Measurements from ENCODE around the gene KTN1. TPM values are rescaled to one million over a fixed set of nuclear protein-coding genes. Genes with fewer than 3 reads are reported as not detected.

The KTN1 gene
- total RNA-seq, 2 donors from 2014 or later, result 81.6 to 83.5 TPM

DNA sequence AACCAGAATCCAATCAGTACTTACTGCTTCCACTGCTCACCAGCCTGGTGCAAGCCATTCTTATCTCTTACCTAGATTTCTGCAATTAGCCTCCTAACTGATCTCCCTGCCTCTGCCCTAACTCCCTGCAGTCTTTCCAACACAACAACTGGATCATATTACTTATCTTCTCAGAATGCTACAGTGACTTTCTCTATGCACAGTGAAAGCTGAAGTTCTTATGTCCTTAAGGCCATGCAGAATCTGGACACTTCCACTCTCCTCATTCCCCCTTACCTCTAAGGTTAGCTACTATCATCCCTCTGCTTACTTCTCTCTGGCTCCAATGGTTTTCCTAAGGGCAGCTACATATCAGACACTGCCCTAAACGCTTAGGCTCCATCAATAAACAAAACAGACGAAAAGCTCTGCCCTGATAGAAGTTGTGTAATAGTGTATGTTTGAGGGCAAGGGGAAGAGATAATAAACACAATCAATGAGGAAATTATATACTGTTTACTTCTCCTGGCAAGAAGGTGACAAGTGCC, 4.0 kb downstream of the KTN1 start:
- DNase-seq, result no peak
- no peak overlapping the region for H3K27ac Mint-ChIP-seq
- no peak overlapping the region for H3K4me3 Mint-ChIP-seq
- H3K4me1 Mint-ChIP-seq, result peaks cover 43% of the 10 kb centered on the region
- H3K36me3 Mint-ChIP-seq (ENCODE audit: low read depth), result no peaks in the 10 kb centered on the region
- no peaks in the 10 kb centered on the region for H3K9me3 ChIP-seq (ENCODE audit: control insufficient read depth, low read length, poor library complexity, severe bottlenecking)
- no peaks in the 10 kb centered on the region for H3K27me3 Mint-ChIP-seq
- ATAC-seq, result no peak

DNA sequence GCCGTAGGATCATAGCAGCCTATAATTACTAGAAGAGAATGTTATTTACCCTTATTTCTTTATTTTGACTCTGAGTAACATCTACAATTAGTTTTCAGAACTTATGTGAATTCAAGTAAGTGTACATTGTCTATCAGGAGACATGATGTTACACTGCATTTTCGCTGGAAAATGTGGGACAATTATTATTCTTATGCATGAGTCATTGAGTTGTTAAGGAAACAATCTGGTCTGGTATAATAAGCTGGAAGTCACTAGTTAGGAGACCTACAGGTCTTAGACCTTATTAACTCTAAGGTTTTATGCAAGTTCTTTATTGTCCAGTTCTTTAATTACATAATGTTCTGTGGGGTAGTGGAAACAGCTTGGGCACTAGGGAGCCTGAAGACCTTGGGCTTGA, 5.8 kb downstream of the KTN1 start:
- DNase-seq, result no peak
- H3K27me3 Mint-ChIP-seq, result no peaks in the 10 kb centered on the region
- ATAC-seq, result no peak
- peaks cover 42% of the 10 kb centered on the region for H3K4me1 Mint-ChIP-seq
- no peaks in the 10 kb centered on the region for H3K9me3 ChIP-seq (ENCODE audit: control insufficient read depth, low read length, poor library complexity, severe bottlenecking)
- H3K27ac Mint-ChIP-seq, result no peak overlapping the region
- H3K4me3 Mint-ChIP-seq, result no peak overlapping the region
- no peaks in the 10 kb centered on the region for H3K36me3 Mint-ChIP-seq (ENCODE audit: low read depth)

DNA sequence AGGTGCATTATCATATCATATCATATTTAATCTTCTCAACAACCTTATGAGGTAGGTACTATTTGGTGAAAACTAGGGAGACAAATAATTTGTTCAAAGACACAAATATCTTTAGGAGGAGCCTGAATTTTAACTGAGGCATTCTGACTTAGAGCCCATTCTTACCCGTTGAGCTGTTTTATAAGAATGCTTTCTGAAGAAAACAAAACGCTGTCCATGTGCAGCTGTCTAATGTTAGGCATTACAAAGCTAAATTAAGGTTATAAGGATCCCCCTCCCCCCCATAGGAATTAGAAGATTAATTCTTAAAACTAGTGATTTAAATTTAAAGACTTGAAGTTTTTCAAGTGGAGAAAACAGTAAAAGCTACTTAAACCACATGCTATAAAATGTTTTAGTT, 6.4 kb downstream of the KTN1 start:
- Mint-ChIP-seq H3K4me3 (no peak overlapping the region), H3K27ac (peak overlapping the region; percentile 11), H3K27me3 (no peaks in the 10 kb centered on the region), H3K36me3 (ENCODE audit: low read depth) (no peaks in the 10 kb centered on the region), H3K4me1 (peaks cover 38% of the 10 kb centered on the region)
- ATAC-seq (no peak), DNase-seq (no peak)
- H3K9me3 ChIP-seq (ENCODE audit: control insufficient read depth, low read length, poor library complexity, severe bottlenecking), result no peaks in the 10 kb centered on the region

DNA sequence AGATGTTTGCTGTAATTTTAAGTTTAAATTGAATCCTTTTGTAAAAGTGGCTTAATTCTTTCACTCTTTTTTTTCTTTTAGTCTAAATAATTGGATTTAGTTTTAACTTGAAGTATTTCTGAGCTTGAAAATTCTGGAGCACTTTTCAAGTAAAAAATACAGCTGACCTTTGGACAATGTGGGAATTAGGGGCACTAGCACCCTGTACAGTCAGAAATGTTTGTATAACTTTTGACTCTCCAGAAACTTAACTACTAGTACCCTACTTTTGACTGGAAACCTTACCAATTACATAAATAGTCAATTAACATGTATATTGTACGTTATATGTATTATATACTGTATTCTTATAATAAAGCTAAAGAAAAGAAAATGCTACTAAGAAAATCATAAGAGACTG, 7.8 kb downstream of the KTN1 start:
- DNase-seq (no peak), ATAC-seq (no peak)
- H3K9me3 ChIP-seq (ENCODE audit: control insufficient read depth, low read length, poor library complexity, severe bottlenecking), result no peaks in the 10 kb centered on the region
- Mint-ChIP-seq H3K27ac (no peak overlapping the region), H3K4me3 (no peak overlapping the region), H3K27me3 (no peaks in the 10 kb centered on the region), H3K4me1 (peaks cover 40% of the 10 kb centered on the region), H3K36me3 (ENCODE audit: low read depth) (no peaks in the 10 kb centered on the region)

DNA sequence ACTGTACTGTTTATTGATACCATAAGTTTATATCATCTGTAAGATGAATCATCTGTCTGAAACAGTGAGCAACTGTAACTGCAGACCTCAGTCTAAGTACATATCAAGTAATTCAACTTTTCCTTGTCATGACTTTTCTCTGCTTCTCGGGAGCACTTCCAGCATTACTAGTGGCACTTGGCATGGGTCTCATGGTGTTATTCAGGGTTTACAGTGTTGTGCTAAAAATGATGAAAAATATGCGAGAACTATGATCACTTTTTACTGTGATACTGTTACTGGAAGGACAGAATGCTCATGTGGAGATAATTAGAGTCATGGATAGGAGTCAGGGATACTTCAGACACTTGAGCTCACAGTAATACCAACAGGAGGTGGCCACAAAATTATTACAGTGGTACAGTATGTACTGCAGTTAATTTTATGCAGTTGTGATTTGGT, 8.3 kb downstream of the KTN1 start:
- no peaks in the 10 kb centered on the region for H3K9me3 ChIP-seq (ENCODE audit: control insufficient read depth, low read length, poor library complexity, severe bottlenecking)
- Mint-ChIP-seq H3K4me3 (no peak overlapping the region), H3K27ac (no peak overlapping the region), H3K4me1 (peaks cover 40% of the 10 kb centered on the region), H3K36me3 (ENCODE audit: low read depth) (no peaks in the 10 kb centered on the region), H3K27me3 (no peaks in the 10 kb centered on the region)
- ATAC-seq, result no peak
- no peak for DNase-seq

DNA sequence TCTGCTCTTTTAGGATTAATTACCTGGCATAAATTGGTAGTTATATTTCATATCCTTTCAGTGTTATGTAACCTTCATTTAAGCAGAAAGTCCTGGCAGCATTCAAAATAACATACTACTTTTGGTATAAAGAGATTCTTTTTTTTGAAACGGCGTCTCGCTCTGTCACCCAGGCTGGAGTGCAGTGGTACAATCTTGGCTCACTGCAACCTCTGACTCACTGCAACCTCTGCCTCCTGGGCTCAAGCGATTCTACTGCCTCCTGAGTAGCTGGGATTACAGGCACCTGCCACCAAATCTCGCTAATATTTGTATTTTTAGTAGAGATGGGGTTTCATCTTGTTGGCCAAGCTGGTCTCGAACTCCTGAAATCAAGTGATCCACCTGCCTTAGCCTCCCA, 9.2 kb downstream of the KTN1 start:
- no peaks in the 10 kb centered on the region for H3K36me3 Mint-ChIP-seq (ENCODE audit: low read depth)

DNA sequence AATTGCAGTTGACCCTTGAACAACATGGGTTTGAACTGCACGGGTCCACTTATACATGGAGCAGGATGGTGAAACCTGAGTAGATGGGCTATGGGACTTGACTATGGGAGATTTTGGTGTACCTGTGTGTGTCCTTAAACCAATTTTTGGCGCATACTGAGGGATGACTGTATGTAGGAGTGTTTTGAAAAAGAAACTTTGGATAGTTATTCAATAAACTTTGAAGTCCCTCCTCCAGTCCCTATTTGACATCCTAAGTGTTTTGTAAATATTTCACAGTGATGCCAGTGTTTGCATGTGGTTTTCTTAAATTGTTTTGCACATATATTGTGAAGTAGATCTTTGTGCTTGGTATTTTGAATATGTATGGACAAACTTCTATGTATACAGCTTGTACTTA, 12.4 kb downstream of the KTN1 start:
- DNase-seq, result no peak
- no peaks in the 10 kb centered on the region for H3K9me3 ChIP-seq (ENCODE audit: control insufficient read depth, low read length, poor library complexity, severe bottlenecking)
- H3K4me1 Mint-ChIP-seq, result peaks cover 33% of the 10 kb centered on the region
- no peaks in the 10 kb centered on the region for H3K27me3 Mint-ChIP-seq
- H3K36me3 Mint-ChIP-seq (ENCODE audit: low read depth), result no peaks in the 10 kb centered on the region
- peak overlapping the region; percentile 24 for H3K27ac Mint-ChIP-seq
- ATAC-seq, result no peak
- H3K4me3 Mint-ChIP-seq, result no peak overlapping the region

More for the DNA sequence above, 9.2 kb downstream of the KTN1 start:
- H3K27me3 Mint-ChIP-seq, result no peaks in the 10 kb centered on the region
- no peak for ATAC-seq
- peaks cover 45% of the 10 kb centered on the region for H3K4me1 Mint-ChIP-seq
- H3K9me3 ChIP-seq (ENCODE audit: control insufficient read depth, low read length, poor library complexity, severe bottlenecking), result no peaks in the 10 kb centered on the region
- no peak overlapping the region for H3K27ac Mint-ChIP-seq
- H3K4me3 Mint-ChIP-seq, result no peak overlapping the region
- no peak for DNase-seq

DNA sequence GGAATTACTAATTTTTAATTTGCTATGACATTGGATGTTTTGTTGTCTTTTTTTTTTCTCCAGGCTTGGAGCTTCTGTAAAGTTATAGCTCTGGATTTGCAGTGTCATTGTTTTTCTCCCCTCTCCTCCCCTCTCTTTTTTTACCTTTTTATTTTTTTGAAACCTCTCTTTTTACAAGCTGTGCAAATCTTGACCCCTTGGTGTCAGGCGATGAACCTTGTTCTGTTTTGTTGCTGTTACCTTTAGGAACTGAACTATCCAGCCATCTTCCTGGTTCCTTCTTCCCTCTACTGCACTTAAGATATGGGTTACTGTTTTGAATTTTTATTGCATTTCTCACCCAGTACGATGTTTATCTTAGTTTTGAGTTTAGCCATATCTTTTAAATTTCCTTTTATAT, 13.7 kb downstream of the KTN1 start:
- Mint-ChIP-seq H3K27me3 (no peaks in the 10 kb centered on the region), H3K4me3 (no peak overlapping the region), H3K36me3 (ENCODE audit: low read depth) (no peaks in the 10 kb centered on the region), H3K27ac (no peak overlapping the region), H3K4me1 (peaks cover 24% of the 10 kb centered on the region)
- DNase-seq, result no peak
- H3K9me3 ChIP-seq (ENCODE audit: control insufficient read depth, low read length, poor library complexity, severe bottlenecking), result no peaks in the 10 kb centered on the region
- no peak for ATAC-seq

DNA sequence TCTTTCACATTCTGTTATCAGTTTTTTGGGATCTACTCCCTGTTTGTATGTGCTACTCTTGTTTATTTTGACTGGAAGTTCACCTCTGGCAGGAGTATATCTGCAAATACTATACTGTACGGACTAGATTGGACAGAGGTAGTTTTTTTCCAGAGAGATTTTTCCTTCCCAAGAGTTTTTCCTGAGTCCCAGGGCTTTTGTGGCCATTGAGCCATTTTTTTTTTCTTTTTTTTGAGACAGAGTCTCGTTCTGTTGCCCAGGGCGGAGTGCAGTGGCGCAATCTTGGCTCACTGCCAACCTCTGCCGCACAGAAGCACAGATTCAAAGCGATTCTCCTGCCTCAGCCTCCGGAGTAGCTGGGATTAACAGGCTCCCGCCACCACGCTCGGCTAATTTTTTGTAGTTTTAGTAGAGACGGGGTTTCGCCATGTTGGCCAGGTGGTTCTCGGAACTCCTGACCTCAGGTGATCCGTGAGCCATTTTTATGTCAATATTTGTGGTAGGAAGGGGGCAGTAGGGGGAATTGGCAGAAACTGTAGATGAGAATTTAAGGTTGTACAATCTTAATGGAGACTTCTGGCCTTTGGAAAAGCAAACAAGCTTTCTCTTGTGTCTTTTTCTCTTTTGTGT, 19.4 kb downstream of the KTN1 start:
- Mint-ChIP-seq H3K4me3 (no peak overlapping the region), H3K4me1 (peaks cover 15% of the 10 kb centered on the region), H3K27me3 (no peaks in the 10 kb centered on the region), H3K27ac (no peak overlapping the region), H3K36me3 (ENCODE audit: low read depth) (no peaks in the 10 kb centered on the region)
- ATAC-seq (no peak), DNase-seq (no peak)
- no peaks in the 10 kb centered on the region for H3K9me3 ChIP-seq (ENCODE audit: control insufficient read depth, low read length, poor library complexity, severe bottlenecking)

DNA sequence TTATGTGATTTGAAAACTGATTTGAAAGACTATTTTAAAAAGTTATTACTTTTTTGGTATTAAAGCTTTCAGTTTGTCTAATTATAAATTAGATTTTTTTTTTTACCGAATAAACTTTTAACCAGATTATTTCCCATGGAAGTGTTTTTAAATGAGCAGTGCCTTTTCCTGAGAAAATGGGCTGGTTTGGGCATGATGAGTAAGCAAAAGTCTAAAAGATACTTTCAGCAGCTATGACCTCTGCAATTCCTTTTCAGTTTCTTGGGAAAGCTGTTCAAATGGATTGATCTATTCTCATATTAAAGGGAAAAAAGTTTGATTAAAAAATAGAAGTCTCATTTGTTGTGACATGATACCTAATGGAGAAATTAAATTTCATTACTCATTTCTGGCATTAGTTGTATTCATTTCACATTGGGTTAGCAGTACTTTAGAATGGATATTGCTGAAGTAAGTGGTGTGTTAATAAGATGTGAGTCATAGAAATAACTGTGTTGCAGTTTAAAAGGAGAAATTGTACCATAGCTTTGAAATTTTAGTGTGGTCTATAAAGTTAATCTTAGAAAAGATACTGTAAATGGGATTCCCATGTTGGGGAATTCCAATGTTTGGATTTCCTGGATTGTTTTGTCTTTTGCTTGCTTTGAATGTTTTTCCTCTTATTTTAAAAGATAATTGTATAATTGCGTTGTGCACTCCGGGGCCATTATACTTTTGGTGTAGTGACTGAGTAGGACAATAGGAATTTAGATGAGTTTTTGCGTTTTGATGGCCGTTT, 21.0 kb downstream of the KTN1 start:
- ATAC-seq, result no peak

DNA sequence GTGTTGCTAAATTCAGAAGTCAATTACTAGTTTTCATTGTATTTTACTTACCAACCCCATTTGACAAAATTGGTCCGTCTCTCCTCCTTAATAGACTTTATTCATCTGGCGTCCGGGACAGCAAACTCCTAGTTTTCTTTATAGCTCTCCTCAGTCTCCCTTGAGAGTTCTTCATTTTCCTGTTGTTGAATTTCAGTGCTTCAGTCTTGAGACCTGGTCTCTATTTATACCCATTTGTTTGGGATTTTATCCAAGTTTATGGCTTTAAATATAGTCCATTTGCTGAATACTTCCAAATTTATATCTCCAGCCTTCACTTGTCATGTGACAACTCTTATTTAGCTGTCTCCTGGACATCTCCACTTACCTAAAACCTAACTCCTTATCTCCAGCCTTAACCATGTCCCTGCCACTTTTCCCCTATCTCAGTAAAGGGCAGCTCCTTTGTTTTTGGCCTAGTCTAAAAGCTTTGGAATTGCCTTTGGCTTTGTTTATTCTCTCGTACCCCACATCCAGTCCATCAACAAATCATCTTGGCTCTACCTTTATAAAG, 23.5 kb downstream of the KTN1 start:
- Mint-ChIP-seq H3K4me3 (no peak overlapping the region), H3K27me3 (no peaks in the 10 kb centered on the region), H3K27ac (no peak overlapping the region), H3K4me1 (peaks cover 17% of the 10 kb centered on the region), H3K36me3 (ENCODE audit: low read depth) (no peaks in the 10 kb centered on the region)
- no peaks in the 10 kb centered on the region for H3K9me3 ChIP-seq (ENCODE audit: control insufficient read depth, low read length, poor library complexity, severe bottlenecking)
- DNase-seq (no peak), ATAC-seq (no peak)

More for the DNA sequence above, 21.0 kb downstream of the KTN1 start:
- Mint-ChIP-seq H3K4me3 (no peak overlapping the region), H3K4me1 (peaks cover 10% of the 10 kb centered on the region), H3K36me3 (ENCODE audit: low read depth) (no peaks in the 10 kb centered on the region), H3K27ac (no peak overlapping the region), H3K27me3 (no peaks in the 10 kb centered on the region)
- no peak for DNase-seq
- no peaks in the 10 kb centered on the region for H3K9me3 ChIP-seq (ENCODE audit: control insufficient read depth, low read length, poor library complexity, severe bottlenecking)

DNA sequence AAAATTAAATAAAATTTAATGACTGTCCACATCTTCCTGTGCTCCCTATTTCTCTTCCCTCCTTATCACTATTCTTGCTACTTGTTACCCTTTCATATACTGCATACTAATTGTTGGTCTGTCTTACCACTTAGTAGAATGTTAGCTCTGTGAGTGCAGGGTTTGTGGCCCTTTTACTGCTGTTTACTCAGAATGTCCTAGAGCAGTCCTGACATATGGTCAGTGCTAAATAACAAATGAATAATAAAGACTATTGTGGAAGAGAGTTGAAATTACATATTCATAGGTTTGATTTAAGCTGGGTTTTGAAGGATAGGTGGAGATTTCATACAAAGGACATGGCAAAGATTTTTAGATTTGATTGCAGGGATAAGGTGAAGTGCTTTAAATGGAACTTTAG, 24.5 kb downstream of the KTN1 start:
- Mint-ChIP-seq H3K36me3 (ENCODE audit: low read depth) (no peaks in the 10 kb centered on the region), H3K27me3 (no peaks in the 10 kb centered on the region), H3K4me3 (no peak overlapping the region), H3K27ac (no peak overlapping the region), H3K4me1 (peaks cover 17% of the 10 kb centered on the region)
- no peaks in the 10 kb centered on the region for H3K9me3 ChIP-seq (ENCODE audit: control insufficient read depth, low read length, poor library complexity, severe bottlenecking)
- DNase-seq, result no peak
- no peak for ATAC-seq

DNA sequence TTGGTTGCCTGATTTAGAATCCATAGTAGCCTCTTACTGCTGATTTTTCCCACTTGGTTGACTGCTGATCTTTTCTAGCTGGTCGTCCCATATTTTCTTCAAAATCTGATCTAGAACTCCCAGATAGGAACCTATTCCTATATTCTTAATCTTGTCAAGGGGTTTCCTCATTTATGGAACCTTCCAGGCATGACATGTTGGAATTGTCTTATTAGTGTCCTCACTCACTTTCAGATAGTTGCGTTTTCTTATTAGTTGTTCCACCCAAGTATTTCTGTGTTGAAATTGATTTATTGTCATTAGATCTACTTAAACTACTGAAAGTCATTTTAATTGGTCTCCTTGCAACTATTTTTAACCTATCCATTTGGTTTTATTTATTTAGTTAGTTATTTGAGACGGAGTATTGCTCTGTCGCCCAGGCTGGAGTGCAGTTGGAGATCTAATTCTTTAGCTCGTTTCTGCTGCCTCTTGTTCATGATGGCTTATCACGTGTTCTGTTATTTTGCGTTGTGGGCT, 25.0 kb downstream of the KTN1 start:
- DNase-seq (no peak), ATAC-seq (no peak)
- Mint-ChIP-seq H3K4me1 (peaks cover 21% of the 10 kb centered on the region), H3K27me3 (no peaks in the 10 kb centered on the region), H3K4me3 (no peak overlapping the region), H3K36me3 (ENCODE audit: low read depth) (no peaks in the 10 kb centered on the region), H3K27ac (no peak overlapping the region)
- no peaks in the 10 kb centered on the region for H3K9me3 ChIP-seq (ENCODE audit: control insufficient read depth, low read length, poor library complexity, severe bottlenecking)

All from T-helper 17 cell (primary cell).